HCT116 (cell line): ENCODE results near the gene DENND1A.

Source experiments
- EZH2 ChIP-seq: fragments of 200-600 bp; sonication (generic); IDR thresholded peaks from 2 replicates; pipeline ENCODE4 v1.6.1; 2017; ENCODE audit warnings: antibody characterized with exemption, mixed run types
- EZH2phosphoT487 ChIP-seq: fragments of 200-600 bp; IDR thresholded peaks from 2 replicates; pipeline ENCODE4 v1.6.1; 2018; ENCODE audit warnings: antibody characterized with exemption, borderline replicate concordance
- POLR2A ChIP-seq: IDR thresholded peaks from 2 replicates; pipeline ENCODE4 v1.7.0; 2011; ENCODE audit warnings: borderline replicate concordance; ENCODE audit not compliant: insufficient read depth, insufficient read length; ENCODE audit errors: extremely low read depth
- POLR2AphosphoS5 ChIP-seq: IDR thresholded peaks from 2 replicates; pipeline ENCODE4 v1.6.1; 2011; ENCODE audit warnings: mild to moderate bottlenecking, low read depth, low read length, moderate library complexity
- RAD21 ChIP-seq: IDR thresholded peaks from 2 replicates; pipeline ENCODE4 v1.6.1; 2012; ENCODE audit warnings: low read depth, mild to moderate bottlenecking
- TCF7L2 ChIP-seq: IDR thresholded peaks from 2 replicates; pipeline ENCODE4 v1.7.0; 2011; ENCODE audit warnings: borderline replicate concordance, inconsistent platforms; ENCODE audit not compliant: insufficient read depth, insufficient read length; ENCODE audit errors: extremely low read depth
- ZNF274 ChIP-seq: fragments of 200-500 bp; sonication (Bioruptor generic); IDR thresholded peaks from 2 replicates; pipeline ENCODE4 v1.6.1; 2014; ENCODE audit warnings: mild to moderate bottlenecking, low read depth, low read length, inconsistent platforms
- TF ChIP-seq, protein P1 (sequence below), 3 experiments: fragments of 200-600 bp in 1 of 3; sonication (generic) in 1 of 3; IDR thresholded peaks in 2 of 3; conservative IDR thresholded peaks in 1 of 3; 2 replicates each; pipeline ENCODE4 v1.5.1; 2012 to 2017; ENCODE audit warnings: low read depth in 2 of 3, low read length in 2 of 3, antibody characterized with exemption in 1 of 3, borderline replicate concordance in 1 of 3, control low read depth in 1 of 3, mild to moderate bottlenecking in 1 of 3, mixed read lengths in 1 of 3, mixed run types in 1 of 3, moderate library complexity in 1 of 3; ENCODE audit not compliant: insufficient read depth in 1 of 3
- TF ChIP-seq, protein P2 (sequence below): IDR thresholded peaks from 2 replicates; pipeline ENCODE4 v1.6.1; 2012
- TF ChIP-seq, protein P3 (sequence below): IDR thresholded peaks from 2 replicates; pipeline ENCODE4 v1.6.1; 2011; ENCODE audit warnings: mild to moderate bottlenecking, low read length, moderate library complexity; ENCODE audit not compliant: insufficient replicate concordance; ENCODE audit errors: extremely low read depth
- TF ChIP-seq, protein P4 (sequence below): IDR thresholded peaks from 2 replicates; pipeline ENCODE4 v1.6.1; 2012; ENCODE audit warnings: low read depth

DNA sequence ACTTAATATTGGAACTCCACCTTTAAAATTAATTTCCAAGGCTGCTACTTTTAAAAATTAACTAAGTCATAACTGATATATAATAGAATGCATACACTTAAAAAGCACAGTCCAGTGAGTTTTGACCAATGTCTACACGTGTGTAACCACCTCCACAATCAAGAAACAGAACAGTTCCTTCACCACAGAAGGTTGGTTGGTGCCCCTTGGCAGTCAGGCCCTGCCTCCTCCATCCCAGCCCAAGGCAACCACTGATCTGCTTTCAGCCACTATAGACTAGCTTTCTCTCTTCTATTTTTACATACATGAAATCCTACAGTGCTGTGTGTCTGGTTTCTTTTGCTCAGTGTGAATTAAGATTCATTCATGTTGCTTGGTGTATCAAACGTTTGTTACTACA is 358.7 kb downstream of the DENND1A start:
- TF ChIP-seq, protein P1, sequence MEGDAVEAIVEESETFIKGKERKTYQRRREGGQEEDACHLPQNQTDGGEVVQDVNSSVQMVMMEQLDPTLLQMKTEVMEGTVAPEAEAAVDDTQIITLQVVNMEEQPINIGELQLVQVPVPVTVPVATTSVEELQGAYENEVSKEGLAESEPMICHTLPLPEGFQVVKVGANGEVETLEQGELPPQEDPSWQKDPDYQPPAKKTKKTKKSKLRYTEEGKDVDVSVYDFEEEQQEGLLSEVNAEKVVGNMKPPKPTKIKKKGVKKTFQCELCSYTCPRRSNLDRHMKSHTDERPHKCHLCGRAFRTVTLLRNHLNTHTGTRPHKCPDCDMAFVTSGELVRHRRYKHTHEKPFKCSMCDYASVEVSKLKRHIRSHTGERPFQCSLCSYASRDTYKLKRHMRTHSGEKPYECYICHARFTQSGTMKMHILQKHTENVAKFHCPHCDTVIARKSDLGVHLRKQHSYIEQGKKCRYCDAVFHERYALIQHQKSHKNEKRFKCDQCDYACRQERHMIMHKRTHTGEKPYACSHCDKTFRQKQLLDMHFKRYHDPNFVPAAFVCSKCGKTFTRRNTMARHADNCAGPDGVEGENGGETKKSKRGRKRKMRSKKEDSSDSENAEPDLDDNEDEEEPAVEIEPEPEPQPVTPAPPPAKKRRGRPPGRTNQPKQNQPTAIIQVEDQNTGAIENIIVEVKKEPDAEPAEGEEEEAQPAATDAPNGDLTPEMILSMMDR (IDR thresholded peaks at IDR 0.05 in 2 of 3, conservative IDR thresholded peaks at IDR 0.05 in 1 of 3; ENCODE audit: borderline replicate concordance in 1 of 3, insufficient read depth in 1 of 3, low read depth in 2 of 3, low read length in 2 of 3) = no peak
- TF ChIP-seq POLR2A (no peak), EZH2phosphoT487 (no peak), EZH2 (no peak), TCF7L2 (no peak), POLR2AphosphoS5 (no peak), RAD21 (no peak), ZNF274 (no peak)
- TF ChIP-seq, protein P2, sequence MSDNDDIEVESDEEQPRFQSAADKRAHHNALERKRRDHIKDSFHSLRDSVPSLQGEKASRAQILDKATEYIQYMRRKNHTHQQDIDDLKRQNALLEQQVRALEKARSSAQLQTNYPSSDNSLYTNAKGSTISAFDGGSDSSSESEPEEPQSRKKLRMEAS = no peak
- TF ChIP-seq, protein P3, sequence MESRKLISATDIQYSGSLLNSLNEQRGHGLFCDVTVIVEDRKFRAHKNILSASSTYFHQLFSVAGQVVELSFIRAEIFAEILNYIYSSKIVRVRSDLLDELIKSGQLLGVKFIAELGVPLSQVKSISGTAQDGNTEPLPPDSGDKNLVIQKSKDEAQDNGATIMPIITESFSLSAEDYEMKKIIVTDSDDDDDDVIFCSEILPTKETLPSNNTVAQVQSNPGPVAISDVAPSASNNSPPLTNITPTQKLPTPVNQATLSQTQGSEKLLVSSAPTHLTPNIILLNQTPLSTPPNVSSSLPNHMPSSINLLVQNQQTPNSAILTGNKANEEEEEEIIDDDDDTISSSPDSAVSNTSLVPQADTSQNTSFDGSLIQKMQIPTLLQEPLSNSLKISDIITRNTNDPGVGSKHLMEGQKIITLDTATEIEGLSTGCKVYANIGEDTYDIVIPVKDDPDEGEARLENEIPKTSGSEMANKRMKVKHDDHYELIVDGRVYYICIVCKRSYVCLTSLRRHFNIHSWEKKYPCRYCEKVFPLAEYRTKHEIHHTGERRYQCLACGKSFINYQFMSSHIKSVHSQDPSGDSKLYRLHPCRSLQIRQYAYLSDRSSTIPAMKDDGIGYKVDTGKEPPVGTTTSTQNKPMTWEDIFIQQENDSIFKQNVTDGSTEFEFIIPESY = no peak
- TF ChIP-seq, protein P4, sequence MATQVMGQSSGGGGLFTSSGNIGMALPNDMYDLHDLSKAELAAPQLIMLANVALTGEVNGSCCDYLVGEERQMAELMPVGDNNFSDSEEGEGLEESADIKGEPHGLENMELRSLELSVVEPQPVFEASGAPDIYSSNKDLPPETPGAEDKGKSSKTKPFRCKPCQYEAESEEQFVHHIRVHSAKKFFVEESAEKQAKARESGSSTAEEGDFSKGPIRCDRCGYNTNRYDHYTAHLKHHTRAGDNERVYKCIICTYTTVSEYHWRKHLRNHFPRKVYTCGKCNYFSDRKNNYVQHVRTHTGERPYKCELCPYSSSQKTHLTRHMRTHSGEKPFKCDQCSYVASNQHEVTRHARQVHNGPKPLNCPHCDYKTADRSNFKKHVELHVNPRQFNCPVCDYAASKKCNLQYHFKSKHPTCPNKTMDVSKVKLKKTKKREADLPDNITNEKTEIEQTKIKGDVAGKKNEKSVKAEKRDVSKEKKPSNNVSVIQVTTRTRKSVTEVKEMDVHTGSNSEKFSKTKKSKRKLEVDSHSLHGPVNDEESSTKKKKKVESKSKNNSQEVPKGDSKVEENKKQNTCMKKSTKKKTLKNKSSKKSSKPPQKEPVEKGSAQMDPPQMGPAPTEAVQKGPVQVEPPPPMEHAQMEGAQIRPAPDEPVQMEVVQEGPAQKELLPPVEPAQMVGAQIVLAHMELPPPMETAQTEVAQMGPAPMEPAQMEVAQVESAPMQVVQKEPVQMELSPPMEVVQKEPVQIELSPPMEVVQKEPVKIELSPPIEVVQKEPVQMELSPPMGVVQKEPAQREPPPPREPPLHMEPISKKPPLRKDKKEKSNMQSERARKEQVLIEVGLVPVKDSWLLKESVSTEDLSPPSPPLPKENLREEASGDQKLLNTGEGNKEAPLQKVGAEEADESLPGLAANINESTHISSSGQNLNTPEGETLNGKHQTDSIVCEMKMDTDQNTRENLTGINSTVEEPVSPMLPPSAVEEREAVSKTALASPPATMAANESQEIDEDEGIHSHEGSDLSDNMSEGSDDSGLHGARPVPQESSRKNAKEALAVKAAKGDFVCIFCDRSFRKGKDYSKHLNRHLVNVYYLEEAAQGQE = no peak
